ENCODE results near the gene SLC25A26.
"Not testable (repeated sequence)": the region's sequence is repeated elsewhere in the genome, so short reads cannot be mapped to it uniquely, and the experiment has no call there.

SLC25A26 gene

GRCh38 chr3:66267906-66268305, 47.1 kb downstream of the SLC25A26 start:
- TF ChIP-seq CTCF (conservative IDR thresholded peaks at IDR 0.05): no peak
- no peak overlapping the region for H3K27ac ChIP-seq

GRCh38 chr3:66268864-66269263, 48.1 kb downstream of the SLC25A26 start:
- no peak for TF ChIP-seq CTCF (conservative IDR thresholded peaks at IDR 0.05)
- no peak overlapping the region for H3K27ac ChIP-seq

GRCh38 chr3:66269411-66269810, 48.6 kb downstream of the SLC25A26 start:
- no peak overlapping the region for H3K27ac ChIP-seq
- TF ChIP-seq CTCF (conservative IDR thresholded peaks at IDR 0.05): no peak

- no peak for TF ChIP-seq CTCF (conservative IDR thresholded peaks at IDR 0.05)
- no peak overlapping the region for H3K27ac ChIP-seq
Observed at GRCh38 chr3:66270288-66270687, 49.5 kb downstream of the SLC25A26 start.

GRCh38 chr3:66270701-66271100, 49.9 kb downstream of the SLC25A26 start:
- TF ChIP-seq CTCF (conservative IDR thresholded peaks at IDR 0.05): no peak
- H3K27ac ChIP-seq: no peak overlapping the region

- H3K27ac ChIP-seq: no peak overlapping the region
Observed at GRCh38 chr3:66271231-66271630, 50.4 kb downstream of the SLC25A26 start.

GRCh38 chr3:66272016-66272415, 51.2 kb downstream of the SLC25A26 start:
- H3K27ac ChIP-seq: no peak overlapping the region
- no peak for TF ChIP-seq CTCF (conservative IDR thresholded peaks at IDR 0.05)

More at GRCh38 chr3:66271231-66271630, 50.4 kb downstream of the SLC25A26 start:
- no peak for TF ChIP-seq CTCF (conservative IDR thresholded peaks at IDR 0.05)

GRCh38 chr3:66274837-66275236, 54.0 kb downstream of the SLC25A26 start:
- not testable (repeated sequence) for H3K27ac ChIP-seq
